Measurements from ENCODE around the gene TFAP2D. TPM values are rescaled to one million over a fixed set of nuclear protein-coding genes. Genes with fewer than 3 reads are reported as not detected.

Gene TFAP2D
- polyA plus RNA-seq, 1 donor from 2014 or later = not detected

DNA sequence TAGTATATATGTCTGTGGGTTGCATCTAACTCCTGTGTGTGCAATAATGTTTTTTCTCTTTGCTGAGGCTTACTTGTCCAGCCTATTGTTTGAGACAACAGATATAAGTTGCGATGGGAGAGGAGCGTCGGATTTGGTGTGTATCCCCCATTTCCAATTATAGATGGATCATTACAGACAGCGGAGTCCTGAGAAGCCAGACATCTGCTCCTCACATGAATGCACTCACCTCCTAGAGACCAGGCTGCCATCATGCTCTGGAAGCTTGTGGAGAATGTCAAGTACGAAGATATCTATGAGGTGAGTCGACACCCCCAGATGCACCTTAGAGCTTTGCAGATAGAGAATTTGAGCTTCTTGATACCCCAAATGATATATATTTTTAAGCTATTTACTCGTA lies 105.3 kb downstream of the TFAP2D start, which contains the start of gene TFAP2B:
Gene TFAP2B (plus strand): TSS at position 199 of the 400 bp plus-strand sequence. CDS start 21 bp downstream, at position 220.
- Histone ChIP-seq H3K9me3 (ENCODE audit: low read length) (no peaks in the 10 kb centered on the region), H4K20me1 (ENCODE audit: insufficient read depth) (no peaks in the 10 kb centered on the region), H3K4me2 (ENCODE audit: low read length) (no peak within 1 kb of the TSS), H2AFZ (ENCODE audit: low read depth, low read length) (no peak within 1 kb of the TSS), H3K9ac (ENCODE audit: low read length) (no peak within 1 kb of the TSS), H3K79me2 (replicated peaks; ENCODE audit: insufficient read depth, low read length) (no peaks in the 10 kb centered on the region), H3K27me3 (ENCODE audit: insufficient read depth, low read depth, low read length) (peaks cover 99% of the 10 kb centered on the region), H3K9me2 (ENCODE audit: insufficient read depth, low read length) (no peaks in the 10 kb centered on the region), H3F3A (ENCODE audit: insufficient read depth, low read length, poor library complexity, severe bottlenecking) (no peaks in the 10 kb centered on the region), H3K27ac (ENCODE audit: low read length) (no peak within 1 kb of the TSS), H3K4me3 (ENCODE audit: low read length) (no peak within 1 kb of the TSS), H3K36me3 (ENCODE audit: insufficient read depth, low read length) (no peaks in the 10 kb centered on the region)
- TF ChIP-seq, protein P1, sequence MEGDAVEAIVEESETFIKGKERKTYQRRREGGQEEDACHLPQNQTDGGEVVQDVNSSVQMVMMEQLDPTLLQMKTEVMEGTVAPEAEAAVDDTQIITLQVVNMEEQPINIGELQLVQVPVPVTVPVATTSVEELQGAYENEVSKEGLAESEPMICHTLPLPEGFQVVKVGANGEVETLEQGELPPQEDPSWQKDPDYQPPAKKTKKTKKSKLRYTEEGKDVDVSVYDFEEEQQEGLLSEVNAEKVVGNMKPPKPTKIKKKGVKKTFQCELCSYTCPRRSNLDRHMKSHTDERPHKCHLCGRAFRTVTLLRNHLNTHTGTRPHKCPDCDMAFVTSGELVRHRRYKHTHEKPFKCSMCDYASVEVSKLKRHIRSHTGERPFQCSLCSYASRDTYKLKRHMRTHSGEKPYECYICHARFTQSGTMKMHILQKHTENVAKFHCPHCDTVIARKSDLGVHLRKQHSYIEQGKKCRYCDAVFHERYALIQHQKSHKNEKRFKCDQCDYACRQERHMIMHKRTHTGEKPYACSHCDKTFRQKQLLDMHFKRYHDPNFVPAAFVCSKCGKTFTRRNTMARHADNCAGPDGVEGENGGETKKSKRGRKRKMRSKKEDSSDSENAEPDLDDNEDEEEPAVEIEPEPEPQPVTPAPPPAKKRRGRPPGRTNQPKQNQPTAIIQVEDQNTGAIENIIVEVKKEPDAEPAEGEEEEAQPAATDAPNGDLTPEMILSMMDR (IDR thresholded peaks at IDR 0.05; ENCODE audit: poor library complexity, severe bottlenecking) = no peak
- TF ChIP-seq SMC3 (conservative IDR thresholded peaks at IDR 0.05; ENCODE audit: poor library complexity) = no peak
- TF ChIP-seq POLR2AphosphoS5 (IDR thresholded peaks at IDR 0.05) = no peak
- TF ChIP-seq RAD21 (conservative IDR thresholded peaks at IDR 0.05) = no peak
- TF ChIP-seq MXI1 (conservative IDR thresholded peaks at IDR 0.05; ENCODE audit: poor library complexity, severe bottlenecking) = no peak
- TF ChIP-seq TAF1 (IDR thresholded peaks at IDR 0.05; ENCODE audit: low read depth) = no peak
- TF ChIP-seq, protein P2, sequence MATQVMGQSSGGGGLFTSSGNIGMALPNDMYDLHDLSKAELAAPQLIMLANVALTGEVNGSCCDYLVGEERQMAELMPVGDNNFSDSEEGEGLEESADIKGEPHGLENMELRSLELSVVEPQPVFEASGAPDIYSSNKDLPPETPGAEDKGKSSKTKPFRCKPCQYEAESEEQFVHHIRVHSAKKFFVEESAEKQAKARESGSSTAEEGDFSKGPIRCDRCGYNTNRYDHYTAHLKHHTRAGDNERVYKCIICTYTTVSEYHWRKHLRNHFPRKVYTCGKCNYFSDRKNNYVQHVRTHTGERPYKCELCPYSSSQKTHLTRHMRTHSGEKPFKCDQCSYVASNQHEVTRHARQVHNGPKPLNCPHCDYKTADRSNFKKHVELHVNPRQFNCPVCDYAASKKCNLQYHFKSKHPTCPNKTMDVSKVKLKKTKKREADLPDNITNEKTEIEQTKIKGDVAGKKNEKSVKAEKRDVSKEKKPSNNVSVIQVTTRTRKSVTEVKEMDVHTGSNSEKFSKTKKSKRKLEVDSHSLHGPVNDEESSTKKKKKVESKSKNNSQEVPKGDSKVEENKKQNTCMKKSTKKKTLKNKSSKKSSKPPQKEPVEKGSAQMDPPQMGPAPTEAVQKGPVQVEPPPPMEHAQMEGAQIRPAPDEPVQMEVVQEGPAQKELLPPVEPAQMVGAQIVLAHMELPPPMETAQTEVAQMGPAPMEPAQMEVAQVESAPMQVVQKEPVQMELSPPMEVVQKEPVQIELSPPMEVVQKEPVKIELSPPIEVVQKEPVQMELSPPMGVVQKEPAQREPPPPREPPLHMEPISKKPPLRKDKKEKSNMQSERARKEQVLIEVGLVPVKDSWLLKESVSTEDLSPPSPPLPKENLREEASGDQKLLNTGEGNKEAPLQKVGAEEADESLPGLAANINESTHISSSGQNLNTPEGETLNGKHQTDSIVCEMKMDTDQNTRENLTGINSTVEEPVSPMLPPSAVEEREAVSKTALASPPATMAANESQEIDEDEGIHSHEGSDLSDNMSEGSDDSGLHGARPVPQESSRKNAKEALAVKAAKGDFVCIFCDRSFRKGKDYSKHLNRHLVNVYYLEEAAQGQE (IDR thresholded peaks at IDR 0.05; ENCODE audit: borderline replicate concordance) = no peak
- TF ChIP-seq EZH2 (IDR thresholded peaks at IDR 0.05; ENCODE audit: borderline replicate concordance, insufficient read depth, low read length, poor library complexity, severe bottlenecking) = no peak
- no peak for TF ChIP-seq EP300 (conservative IDR thresholded peaks at IDR 0.05; ENCODE audit: poor library complexity, severe bottlenecking)

DNA sequence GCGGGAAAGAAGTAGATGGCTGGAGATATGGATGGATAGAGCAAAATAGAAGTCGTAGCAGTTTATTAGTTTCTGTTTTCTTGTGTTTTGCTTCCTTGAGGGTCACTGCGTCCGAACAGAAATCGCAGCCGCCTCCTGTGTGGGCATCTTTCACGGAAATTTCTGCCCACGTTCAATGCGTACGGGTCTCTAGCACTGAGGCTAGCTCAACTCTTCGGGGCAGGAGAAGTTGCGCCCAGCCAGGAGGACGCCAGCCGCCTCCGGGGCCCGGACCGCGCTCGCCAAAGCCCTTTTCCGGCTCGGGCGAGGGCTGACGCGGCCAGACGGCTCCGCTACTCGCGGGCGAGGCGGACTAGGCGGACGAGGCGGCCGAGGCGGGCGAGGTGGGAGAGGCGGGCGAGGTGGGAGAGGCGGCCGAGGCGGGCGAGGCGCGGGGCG lies 106.2 kb downstream of the TFAP2D start:
- H2AFZ ChIP-seq (ENCODE audit: low read depth, low read length) = no peak overlapping the region
- TF ChIP-seq EZH2 (IDR thresholded peaks at IDR 0.05; ENCODE audit: borderline replicate concordance, insufficient read depth, low read length, poor library complexity, severe bottlenecking) = peak; percentile 72
- TF ChIP-seq, protein P1 (IDR thresholded peaks at IDR 0.05; ENCODE audit: poor library complexity, severe bottlenecking) = no peak
- H3K4me3 ChIP-seq (ENCODE audit: low read length) = no peak overlapping the region

More for the DNA sequence above, 106.2 kb downstream of the TFAP2D start:
- peaks cover 99% of the 10 kb centered on the region for H3K27me3 ChIP-seq (ENCODE audit: insufficient read depth, low read depth, low read length)
- H3K36me3 ChIP-seq (ENCODE audit: insufficient read depth, low read length) = no peaks in the 10 kb centered on the region
- no peaks in the 10 kb centered on the region for H3K79me2 ChIP-seq (replicated peaks; ENCODE audit: insufficient read depth, low read length)
- H3K4me2 ChIP-seq (ENCODE audit: low read length) = no peak overlapping the region
- no peaks in the 10 kb centered on the region for H3F3A ChIP-seq (ENCODE audit: insufficient read depth, low read length, poor library complexity, severe bottlenecking)
- H4K20me1 ChIP-seq (ENCODE audit: insufficient read depth) = no peaks in the 10 kb centered on the region
- H3K9me2 ChIP-seq (ENCODE audit: insufficient read depth, low read length) = no peaks in the 10 kb centered on the region
- H3K27ac ChIP-seq (ENCODE audit: low read length) = no peak overlapping the region
- H3K9ac ChIP-seq (ENCODE audit: low read length) = no peak overlapping the region
- no peaks in the 10 kb centered on the region for H3K9me3 ChIP-seq (ENCODE audit: low read length)

Measured in neural cell (in vitro differentiated cells).